Measurements from ENCODE around the gene PACSIN2. TPM values are rescaled to one million over a fixed set of nuclear protein-coding genes. Genes with fewer than 3 reads are reported as not detected.

The PACSIN2 gene
- total RNA-seq, 1 experiment from 2014 or later, result 60.2 TPM

GRCh38 chr22:42946546-42947198 is 68.3 kb downstream of the PACSIN2 start:
- POLR2A ChIA-PET, result interaction anchor here (0.5 to 0.6 kb wide), 2 partner anchors 66 to 69 kb away, joined by 3 to 4 read pairs; partner anchors contain the start of gene PACSIN2
- CTCF ChIA-PET, result no interaction called here
- no peak for DNase-seq (ENCODE audit: low read depth, low spot score)
- ATAC-seq, result no peak; the same call in 1 of the 2 replicates
- intact Hi-C loops (cut with micrococcal nuclease; ENCODE audit: unreplicated experiment) (no loop called here), in situ Hi-C loops (cut with HindIII; ENCODE audit: low pct_unique_long_range_greater_than_20kb, low sequenced_read_pairs) (no loop called here)
- Histone ChIP-seq H3K4me3 (ENCODE audit: low read depth in 2 of 2, low read length in 2 of 2) (no peak overlapping the region), H3K27ac (ENCODE audit: low read length) (peak overlapping the region; percentile 48), H3K4me1 (ENCODE audit: control insufficient read depth, insufficient read depth, low read length) (peaks cover 54% of the 10 kb centered on the region), H3K9me3 (ENCODE audit: control insufficient read depth, insufficient read depth, low read depth, low read length) (no peaks in the 10 kb centered on the region), H3K36me3 (ENCODE audit: control insufficient read depth, insufficient read depth, low read length) (no peaks in the 10 kb centered on the region), H3K27me3 (ENCODE audit: control insufficient read depth, insufficient read depth, low read length) (no peaks in the 10 kb centered on the region)
- no TSS peak for BruUV-seq (replicated peaks)
- TF ChIP-seq, protein P1, sequence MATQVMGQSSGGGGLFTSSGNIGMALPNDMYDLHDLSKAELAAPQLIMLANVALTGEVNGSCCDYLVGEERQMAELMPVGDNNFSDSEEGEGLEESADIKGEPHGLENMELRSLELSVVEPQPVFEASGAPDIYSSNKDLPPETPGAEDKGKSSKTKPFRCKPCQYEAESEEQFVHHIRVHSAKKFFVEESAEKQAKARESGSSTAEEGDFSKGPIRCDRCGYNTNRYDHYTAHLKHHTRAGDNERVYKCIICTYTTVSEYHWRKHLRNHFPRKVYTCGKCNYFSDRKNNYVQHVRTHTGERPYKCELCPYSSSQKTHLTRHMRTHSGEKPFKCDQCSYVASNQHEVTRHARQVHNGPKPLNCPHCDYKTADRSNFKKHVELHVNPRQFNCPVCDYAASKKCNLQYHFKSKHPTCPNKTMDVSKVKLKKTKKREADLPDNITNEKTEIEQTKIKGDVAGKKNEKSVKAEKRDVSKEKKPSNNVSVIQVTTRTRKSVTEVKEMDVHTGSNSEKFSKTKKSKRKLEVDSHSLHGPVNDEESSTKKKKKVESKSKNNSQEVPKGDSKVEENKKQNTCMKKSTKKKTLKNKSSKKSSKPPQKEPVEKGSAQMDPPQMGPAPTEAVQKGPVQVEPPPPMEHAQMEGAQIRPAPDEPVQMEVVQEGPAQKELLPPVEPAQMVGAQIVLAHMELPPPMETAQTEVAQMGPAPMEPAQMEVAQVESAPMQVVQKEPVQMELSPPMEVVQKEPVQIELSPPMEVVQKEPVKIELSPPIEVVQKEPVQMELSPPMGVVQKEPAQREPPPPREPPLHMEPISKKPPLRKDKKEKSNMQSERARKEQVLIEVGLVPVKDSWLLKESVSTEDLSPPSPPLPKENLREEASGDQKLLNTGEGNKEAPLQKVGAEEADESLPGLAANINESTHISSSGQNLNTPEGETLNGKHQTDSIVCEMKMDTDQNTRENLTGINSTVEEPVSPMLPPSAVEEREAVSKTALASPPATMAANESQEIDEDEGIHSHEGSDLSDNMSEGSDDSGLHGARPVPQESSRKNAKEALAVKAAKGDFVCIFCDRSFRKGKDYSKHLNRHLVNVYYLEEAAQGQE (IDR thresholded peaks at IDR 0.05; ENCODE audit: insufficient read depth in 1 of 2, low read depth in 2 of 2, low read length in 1 of 2), result no peak
- TF ChIP-seq CTCF (IDR thresholded peaks at IDR 0.05) (no peak), TCF7L2 (IDR thresholded peaks at IDR 0.05; ENCODE audit: low read depth, low read length) (no peak), SIN3A (IDR thresholded peaks at IDR 0.05; ENCODE audit: borderline replicate concordance, insufficient read depth, low read depth, low read length) (no peak), POLR2AphosphoS5 (IDR thresholded peaks at IDR 0.05; ENCODE audit: low read depth, low read length) (no peak)

- ATAC-seq, result no peak
- CTCF ChIA-PET, result no interaction called here
- Histone ChIP-seq H3K27me3 (ENCODE audit: control insufficient read depth, insufficient read depth, low read length) (no peaks in the 10 kb centered on the region), H3K9me3 (ENCODE audit: control insufficient read depth, insufficient read depth, low read depth, low read length) (no peaks in the 10 kb centered on the region), H3K4me1 (ENCODE audit: control insufficient read depth, insufficient read depth, low read length) (peaks cover 56% of the 10 kb centered on the region), H3K27ac (ENCODE audit: low read length) (peak overlapping the region; percentile 13; the same call in 1 of the 2 replicates), H3K36me3 (ENCODE audit: control insufficient read depth, insufficient read depth, low read length) (no peaks in the 10 kb centered on the region), H3K4me3 (ENCODE audit: low read depth in 2 of 2, low read length in 2 of 2) (no peak overlapping the region)
- no peak for DNase-seq (ENCODE audit: low read depth, low spot score)
- POLR2A ChIA-PET, result no interaction called here
- TF ChIP-seq POLR2AphosphoS5 (IDR thresholded peaks at IDR 0.05; ENCODE audit: low read depth, low read length) (no peak), TCF7L2 (IDR thresholded peaks at IDR 0.05; ENCODE audit: low read depth, low read length) (no peak), SIN3A (IDR thresholded peaks at IDR 0.05; ENCODE audit: borderline replicate concordance, insufficient read depth, low read depth, low read length) (no peak), CTCF (IDR thresholded peaks at IDR 0.05) (no peak)
- TF ChIP-seq, protein P1 (IDR thresholded peaks at IDR 0.05; ENCODE audit: insufficient read depth in 1 of 2, low read depth in 2 of 2, low read length in 1 of 2), result no peak
- in situ Hi-C loops (cut with HindIII; ENCODE audit: low pct_unique_long_range_greater_than_20kb, low sequenced_read_pairs) (no loop called here), intact Hi-C loops (cut with micrococcal nuclease; ENCODE audit: unreplicated experiment) (no loop called here)
- BruUV-seq (replicated peaks), result no TSS peak
Observed at GRCh38 chr22:42945736-42946135, 69.2 kb downstream of the PACSIN2 start.
